ENCODE measurements around the gene ZBTB8B.

DNA sequence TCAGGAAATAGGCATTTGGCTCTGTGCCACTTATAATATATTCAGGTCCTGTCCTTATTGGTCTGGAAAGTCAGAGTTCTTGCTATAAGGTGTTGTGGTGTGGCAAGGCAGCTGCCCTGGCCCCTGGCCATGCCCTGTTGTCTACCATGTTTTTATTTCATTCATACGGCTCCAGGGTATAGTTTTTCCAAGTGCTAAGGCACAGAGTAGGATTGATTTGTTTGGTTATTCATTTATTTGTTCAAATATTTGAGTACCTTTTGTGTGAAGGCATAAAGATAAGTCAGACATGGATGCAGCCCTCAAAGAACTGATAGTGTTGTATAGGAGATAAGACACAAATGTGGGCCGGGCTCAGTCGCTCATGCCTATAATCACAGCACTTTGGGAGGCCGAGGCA, 10.1 kb downstream of the ZBTB8B start:
- TF ChIP-seq, protein P1, sequence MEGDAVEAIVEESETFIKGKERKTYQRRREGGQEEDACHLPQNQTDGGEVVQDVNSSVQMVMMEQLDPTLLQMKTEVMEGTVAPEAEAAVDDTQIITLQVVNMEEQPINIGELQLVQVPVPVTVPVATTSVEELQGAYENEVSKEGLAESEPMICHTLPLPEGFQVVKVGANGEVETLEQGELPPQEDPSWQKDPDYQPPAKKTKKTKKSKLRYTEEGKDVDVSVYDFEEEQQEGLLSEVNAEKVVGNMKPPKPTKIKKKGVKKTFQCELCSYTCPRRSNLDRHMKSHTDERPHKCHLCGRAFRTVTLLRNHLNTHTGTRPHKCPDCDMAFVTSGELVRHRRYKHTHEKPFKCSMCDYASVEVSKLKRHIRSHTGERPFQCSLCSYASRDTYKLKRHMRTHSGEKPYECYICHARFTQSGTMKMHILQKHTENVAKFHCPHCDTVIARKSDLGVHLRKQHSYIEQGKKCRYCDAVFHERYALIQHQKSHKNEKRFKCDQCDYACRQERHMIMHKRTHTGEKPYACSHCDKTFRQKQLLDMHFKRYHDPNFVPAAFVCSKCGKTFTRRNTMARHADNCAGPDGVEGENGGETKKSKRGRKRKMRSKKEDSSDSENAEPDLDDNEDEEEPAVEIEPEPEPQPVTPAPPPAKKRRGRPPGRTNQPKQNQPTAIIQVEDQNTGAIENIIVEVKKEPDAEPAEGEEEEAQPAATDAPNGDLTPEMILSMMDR (conservative IDR thresholded peaks at IDR 0.05; ENCODE audit: low read length): no peak
- TF ChIP-seq EZH2phosphoT487 (IDR thresholded peaks at IDR 0.05; ENCODE audit: borderline replicate concordance, low read depth, low read length): no peak

Data from OCI-LY7 (cell line).